ENCODE results near the gene SYT9. TPM values are rescaled to one million over a fixed set of nuclear protein-coding genes. Genes with fewer than 3 reads are reported as not detected.
"Not testable (repeated sequence)": the region's sequence is repeated elsewhere in the genome, so short reads cannot be mapped to it uniquely, and the experiment has no call there.

The SYT9 gene
- total and polyA plus RNA-seq, 2 of the 8 experiments (the other 6 are each of a cell fraction or from before 2014, with no cell fraction given) = 1.5 to 2.9 TPM

- H3K27me3 ChIP-seq (replicated peaks in 1 of 4; ENCODE audit: control insufficient read depth in 3 of 4, extremely low read depth in 1 of 4, insufficient read depth in 3 of 4, low read length in 3 of 4) = peaks cover 0 to 17% (median 9%) of the 10 kb centered on the region in 4 experiments; a peak in 4 of 7 replicates
- H3K18ac ChIP-seq (ENCODE audit: extremely low read depth, low read length); H4K91ac ChIP-seq (replicated peaks; ENCODE audit: insufficient read length, low read length); H3K79me1 ChIP-seq (ENCODE audit: low read depth, low read length); H3K9ac ChIP-seq (replicated peaks in 1 of 4; ENCODE audit: extremely low read depth in 1 of 4, low read depth in 3 of 4, low read length in 3 of 4); H3K36me3 ChIP-seq (ENCODE audit: control insufficient read depth in 2 of 4, insufficient read depth in 4 of 4, low read length in 3 of 4); POLR2A ChIA-PET (ENCODE audit: partially characterized antibody); H2BK5ac ChIP-seq (ENCODE audit: low read depth, low read length); H3K56ac ChIP-seq (replicated peaks; ENCODE audit: insufficient read length, low read depth, low read length); H3K23ac ChIP-seq (ENCODE audit: insufficient read length); H4K8ac ChIP-seq (ENCODE audit: extremely low read depth, insufficient read depth, low read length); H3K4me3 ChIP-seq (ENCODE audit: extremely low read depth in 1 of 4, insufficient read depth in 2 of 4, low read depth in 3 of 4, low read length in 4 of 4); H2BK15ac ChIP-seq (ENCODE audit: low read length); H3K23me2 ChIP-seq (ENCODE audit: low read depth, low read length); H2BK120ac ChIP-seq (replicated peaks; ENCODE audit: low read depth, low read length); H2BK20ac ChIP-seq (ENCODE audit: low read length); H2AFZ ChIP-seq (ENCODE audit: low read length); H4K20me1 ChIP-seq (replicated peaks in 1 of 2; ENCODE audit: control insufficient read depth in 1 of 2, insufficient read depth in 2 of 2, low read length in 2 of 2); H4K5ac ChIP-seq (ENCODE audit: insufficient read length, low read depth, low read length); H3K79me2 ChIP-seq (ENCODE audit: control insufficient read depth in 1 of 2, insufficient read depth in 2 of 2, low read length in 2 of 2); H3K4me2 ChIP-seq (ENCODE audit: insufficient read depth in 1 of 2, low read depth in 2 of 2, low read length in 2 of 2); H2BK12ac ChIP-seq (ENCODE audit: low read depth, low read length); H3K14ac ChIP-seq (ENCODE audit: insufficient read length); H2AK5ac ChIP-seq (ENCODE audit: low read depth, low read length); H3K27ac ChIP-seq (ENCODE audit: low read depth, low read length); H3K9me3 ChIP-seq (ENCODE audit: insufficient read depth in 2 of 2, low read depth in 1 of 2, low read length in 1 of 2); H3K4me1 ChIP-seq (replicated peaks in 1 of 4; ENCODE audit: control insufficient read depth in 3 of 4, insufficient read depth in 4 of 4, low read length in 3 of 4); DNase-seq (ENCODE audit: low read depth in 1 of 2, low spot score in 2 of 2); H3K4ac ChIP-seq (replicated peaks; ENCODE audit: insufficient read length, low read depth, low read length); FAIRE-seq: not testable (repeated sequence)
- CTCF ChIA-PET (ENCODE audit: partially characterized antibody) = interaction anchor here (0.6 to 1.5 kb wide), 6 partner anchors 18 to 247 kb away, joined by 3 to 4 read pairs (median 3); no protein-coding TSS in a partner anchor
- WGBS, 2 experiments (ENCODE audit: extremely low coverage in 1 of 2, insufficient coverage in 1 of 2, insufficient read length in 1 of 2, insufficient replicate concordance in 2 of 2, low coverage in 1 of 2, low lambda C conversion rate in 2 of 2, missing lambda C conversion rate in 1 of 2) = 93% methylated on average over 13 of the region's 13 CpGs; no CpG with 5 or more reads in 1 of the 2 experiments
Observed at GRCh38 chr11:7517743-7518142, 266.0 kb downstream of the SYT9 start.

MicroRNAs within 50 kb of the gene (microRNA counts, 767-probe panel; counts per million panel counts)
- 879 counts per million, percentile 95 among the panel's probes with 10 or more counts for microRNA hsa-miR-302e

Small RNA genes within 50 kb of the gene (microRNA-seq; reads per million reads assigned to microRNA genes)
- gene MIR302E (ENCODE audit: borderline microRNAs expressed in 2 of 2, borderline number of aligned reads in 2 of 2, borderline replicate concordance in 1 of 2) = 2.8 to 12.0 reads per million in 2 experiments

Small RNA genes within 50 kb of the gene (small RNA-seq; reads per million reads assigned to genes)
- gene MIR302E (ENCODE audit: insufficient read depth) = 2.2 reads per million, percentile 22 among the genes with 10 or more reads in this experiment

Other genes with a start within 250 kb of the SYT9 start
- gene ZNF214, start 231.6 kb upstream of the SYT9 start, total RNA-seq (2021; fragmentation: NEBNext Ultra II Directional; extraction: Animal tissue kit (Norgen Biotek cat#: 25700)) = 3.2 and 5.0 TPM in 2 replicates
- 0.71 and 0.80 TPM in 2 replicates for gene ZNF214, start 231.6 kb upstream of the SYT9 start, polyA plus RNA-seq (2011; rRNA removed)
- 0.08 TPM in 1 of 2 replicates, not detected in the other for gene NLRP14, start 231.4 kb upstream of the SYT9 start, total RNA-seq (2021; fragmentation: NEBNext Ultra II Directional; extraction: Animal tissue kit (Norgen Biotek cat#: 25700))
- gene NLRP14, start 231.4 kb upstream of the SYT9 start, polyA plus RNA-seq (2011; rRNA removed) = 0.02 and 0.05 TPM in 2 replicates
- gene RBMXL2, start 162.9 kb upstream of the SYT9 start, total RNA-seq (2021; fragmentation: NEBNext Ultra II Directional; extraction: Animal tissue kit (Norgen Biotek cat#: 25700)) = not detected in 2 replicates
- gene RBMXL2, start 162.9 kb upstream of the SYT9 start, polyA plus RNA-seq (2011; rRNA removed) = not detected in 2 replicates
- gene OLFML1, start 233.6 kb downstream of the SYT9 start, total RNA-seq (2021; fragmentation: NEBNext Ultra II Directional; extraction: Animal tissue kit (Norgen Biotek cat#: 25700)) = 0.24 TPM in 1 of 2 replicates, not detected in the other
- gene OLFML1, start 233.6 kb downstream of the SYT9 start, polyA plus RNA-seq (2011; rRNA removed) = 0.03 TPM in 1 of 2 replicates, not detected in the other

Data from H1 (cell line).